ENCODE data around the gene CAPN2. TPM values are rescaled to one million over a fixed set of nuclear protein-coding genes. Genes with fewer than 3 reads are reported as not detected.
A peak's percentile ranks its signal among the peaks of the same experiment; 100 is the strongest.
"Not testable (repeated sequence)": the region's sequence is repeated elsewhere in the genome, so short reads cannot be mapped to it uniquely, and the experiment has no call there.

The CAPN2 gene
- total RNA-seq, 1 donor from 2014 or later: 258 TPM

GRCh38 chr1:223810586-223810985, 98.2 kb downstream of the CAPN2 start:
- no peaks in the 10 kb centered on the region for H3K27me3 ChIP-seq (ENCODE audit: control insufficient read depth, insufficient read depth, low read length)
- H3K4me3 ChIP-seq (ENCODE audit: low read depth, low read length): no peak overlapping the region
- TF ChIP-seq CTCF (IDR thresholded peaks at IDR 0.05; ENCODE audit: insufficient read depth, low read length, poor library complexity, severe bottlenecking): no peak
- H3K36me3 ChIP-seq (ENCODE audit: control insufficient read depth, insufficient read depth, low read length): no peaks in the 10 kb centered on the region
- DNase-seq (ENCODE audit: low read depth): peak; percentile 32

GRCh38 chr1:223811634-223812101, 99.3 kb downstream of the CAPN2 start:
- peak; percentile 40 for TF ChIP-seq CTCF (IDR thresholded peaks at IDR 0.05; ENCODE audit: insufficient read depth, low read length, poor library complexity, severe bottlenecking)
- Histone ChIP-seq H3K27me3 (ENCODE audit: control insufficient read depth, insufficient read depth, low read length) (no peaks in the 10 kb centered on the region), H3K36me3 (ENCODE audit: control insufficient read depth, insufficient read depth, low read length) (no peaks in the 10 kb centered on the region), H3K4me3 (ENCODE audit: low read depth, low read length) (no peak overlapping the region)
- no peak for DNase-seq (ENCODE audit: low read depth)

GRCh38 chr1:223813645-223814044, 101.3 kb downstream of the CAPN2 start:
- H3K4me3 ChIP-seq (ENCODE audit: low read depth, low read length): no peak overlapping the region
- no peak for DNase-seq (ENCODE audit: low read depth)
- TF ChIP-seq CTCF (IDR thresholded peaks at IDR 0.05; ENCODE audit: insufficient read depth, low read length, poor library complexity, severe bottlenecking): no peak
- no peaks in the 10 kb centered on the region for H3K27me3 ChIP-seq (ENCODE audit: control insufficient read depth, insufficient read depth, low read length)
- H3K36me3 ChIP-seq (ENCODE audit: control insufficient read depth, insufficient read depth, low read length): no peaks in the 10 kb centered on the region

- no peak for DNase-seq (ENCODE audit: low read depth)
- H3K36me3 ChIP-seq (ENCODE audit: control insufficient read depth, insufficient read depth, low read length): no peaks in the 10 kb centered on the region
These were observed 102.9 kb downstream of the CAPN2 start for GRCh38 chr1:223815020-223815853.

GRCh38 chr1:223815865-223816264, 103.5 kb downstream of the CAPN2 start:
- peak; percentile 25 for DNase-seq (ENCODE audit: low read depth)
- Histone ChIP-seq H3K36me3 (ENCODE audit: control insufficient read depth, insufficient read depth, low read length) (no peaks in the 10 kb centered on the region), H3K27me3 (ENCODE audit: control insufficient read depth, insufficient read depth, low read length) (no peaks in the 10 kb centered on the region), H3K4me3 (ENCODE audit: low read depth, low read length) (no peak overlapping the region)
- TF ChIP-seq CTCF (IDR thresholded peaks at IDR 0.05; ENCODE audit: insufficient read depth, low read length, poor library complexity, severe bottlenecking): no peak

More at GRCh38 chr1:223815020-223815853, 102.9 kb downstream of the CAPN2 start:
- H3K27me3 ChIP-seq (ENCODE audit: control insufficient read depth, insufficient read depth, low read length): no peaks in the 10 kb centered on the region
- TF ChIP-seq CTCF (IDR thresholded peaks at IDR 0.05; ENCODE audit: insufficient read depth, low read length, poor library complexity, severe bottlenecking): no peak
- H3K4me3 ChIP-seq (ENCODE audit: low read depth, low read length): no peak overlapping the region

GRCh38 chr1:223817265-223817664, 104.9 kb downstream of the CAPN2 start:
- not testable (repeated sequence) for H3K36me3 ChIP-seq (ENCODE audit: control insufficient read depth, insufficient read depth, low read length); DNase-seq (ENCODE audit: low read depth); H3K27me3 ChIP-seq (ENCODE audit: control insufficient read depth, insufficient read depth, low read length); H3K4me3 ChIP-seq (ENCODE audit: low read depth, low read length)

Data from kidney epithelial cell (primary cell).